ENCODE data around the gene MBD3L1.

Gene MBD3L1

DNA sequence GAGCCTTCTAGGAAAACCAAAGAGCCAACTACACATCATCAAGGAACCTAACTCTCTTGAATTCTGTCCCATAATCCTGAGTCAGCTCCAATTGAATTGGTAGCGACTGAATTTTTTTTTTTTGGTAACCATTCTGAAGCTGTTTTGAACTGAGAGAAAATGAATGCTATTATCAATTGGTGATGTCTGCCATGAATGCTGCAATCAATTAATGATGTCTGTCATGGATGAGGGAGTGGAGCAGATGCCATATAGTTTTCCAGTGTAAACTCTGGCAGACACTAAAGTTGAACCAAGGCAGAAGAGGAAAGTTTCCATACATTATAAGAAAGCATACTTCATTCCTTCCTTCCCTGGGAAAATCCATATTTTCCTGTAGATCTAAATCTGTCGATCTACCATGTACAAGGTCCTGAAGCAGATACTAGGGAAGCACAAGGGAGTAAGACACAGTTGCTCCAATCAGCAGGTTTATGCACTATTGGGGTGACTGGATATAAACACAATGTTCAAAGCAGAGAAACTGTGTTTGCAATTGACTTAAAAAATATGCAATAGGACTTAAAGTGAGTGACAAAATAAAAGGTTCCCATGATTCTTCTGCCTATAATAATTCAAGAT is 48.8 kb downstream of the MBD3L1 start:
- no peak for DNase-seq (ENCODE audit: low read depth in 3 of 3)

DNA sequence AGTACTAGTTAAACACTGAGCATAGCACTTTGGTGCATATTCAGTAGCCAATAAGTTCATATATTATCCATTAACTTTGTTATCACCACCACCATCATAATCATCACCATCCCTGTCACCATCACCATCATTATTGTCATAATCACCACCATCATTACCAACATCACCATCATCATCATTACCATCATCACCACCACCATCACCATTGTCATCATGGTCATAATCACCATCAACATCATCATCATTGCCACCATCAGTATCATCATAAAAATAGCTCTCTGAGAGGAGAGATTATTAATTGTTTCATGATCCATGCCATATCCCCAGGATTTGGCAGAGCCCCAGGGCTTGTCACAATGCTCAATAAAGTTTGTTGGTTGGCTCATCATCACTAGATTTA is 49.3 kb downstream of the MBD3L1 start:
- no peak for DNase-seq (ENCODE audit: low read depth in 3 of 3)

GRCh38 chr19:8884416-8884815 is 52.2 kb downstream of the MBD3L1 start:
- DNase-seq (ENCODE audit: low read depth in 3 of 3) = no peak

DNA sequence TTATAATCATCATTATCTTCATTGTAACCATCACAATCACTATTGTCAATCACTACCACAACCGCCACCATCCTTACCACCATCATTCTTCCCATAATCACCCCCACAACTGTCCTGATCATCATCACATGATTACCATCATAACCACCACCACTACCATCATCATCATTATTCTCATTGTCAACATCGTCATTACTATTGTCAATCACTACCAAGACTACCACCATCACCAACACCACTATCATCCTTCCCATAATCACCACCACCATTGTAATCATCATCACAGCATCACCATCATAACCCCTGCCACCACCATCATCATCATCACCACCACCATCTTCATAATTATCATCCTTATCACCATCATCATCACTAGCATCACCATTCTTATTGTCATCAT is 55.2 kb downstream of the MBD3L1 start:
- DNase-seq (ENCODE audit: low read depth in 3 of 3) = no peak

- no peak for DNase-seq (ENCODE audit: low read depth in 3 of 3)
These were observed 58.1 kb downstream of the MBD3L1 start for GRCh38 chr19:8890260-8890659.
